ENCODE measurements around the gene RBBP4. TPM values are rescaled to one million over a fixed set of nuclear protein-coding genes. Genes with fewer than 3 reads are reported as not detected.
A peak's percentile ranks its signal among the peaks of the same experiment; 100 is the strongest.

RBBP4 gene
- polyA plus RNA-seq (2013): 167 TPM

DNA sequence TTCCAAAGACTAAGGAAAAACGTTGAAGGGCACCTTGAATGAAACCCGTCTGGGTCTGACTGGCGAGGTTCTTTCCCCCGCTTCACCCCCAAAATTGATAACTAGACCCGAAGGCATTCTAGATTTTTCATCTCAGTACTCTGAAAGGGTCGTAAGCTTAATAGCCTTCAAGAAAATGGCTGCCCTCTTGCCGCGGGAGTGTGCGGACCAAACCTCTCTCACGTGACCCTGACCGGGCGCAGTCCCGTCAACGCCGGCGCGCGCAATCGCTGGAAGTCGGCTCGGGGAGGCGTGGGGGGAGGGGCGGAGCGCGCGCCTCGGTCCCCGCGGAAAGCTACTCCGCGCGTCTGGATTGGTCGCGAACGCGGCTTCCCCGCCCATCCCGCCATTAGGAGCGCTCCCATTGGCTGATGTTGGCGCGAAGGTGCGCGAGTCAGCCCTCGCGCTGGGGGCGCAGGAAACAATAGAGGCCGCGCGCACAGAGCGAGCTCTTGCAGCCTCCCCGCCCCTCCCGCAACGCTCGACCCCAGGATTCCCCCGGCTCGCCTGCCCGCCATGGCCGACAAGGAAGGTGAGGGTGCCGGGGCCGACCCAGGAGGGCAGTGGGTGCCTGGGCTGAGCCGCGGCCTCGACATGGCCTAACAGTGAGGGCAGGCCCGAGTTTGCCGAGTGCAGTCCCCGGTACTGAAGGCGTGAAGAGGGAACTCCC, at the start of gene RBBP4:
TSS of gene RBBP4 (plus strand) at position 457 of the 709 bp plus-strand sequence. CDS start at position 556, 99 bp downstream.
- ChIA-PET POLR2A (interaction anchor here (0.7 kb wide), 1 partner anchor 208 kb away, joined by 4 read pairs; no protein-coding TSS in a partner anchor), CTCF (interaction anchor here (0.6 to 1.4 kb wide), 2 partner anchors 130 to 380 kb away, joined by 3 to 4 read pairs; no protein-coding TSS in a partner anchor)
- WGBS (ENCODE audit: insufficient coverage): under 1% methylated on average over 60 of the region's 67 CpGs
- H3K27me3 ChIP-seq (replicated peaks in 2 of 5; ENCODE audit: control insufficient read depth in 4 of 5, insufficient read depth in 5 of 5, low read length in 4 of 5): no peaks in the 10 kb centered on the region
- H3K36me3 ChIP-seq (ENCODE audit: control insufficient read depth in 4 of 4, insufficient read depth in 4 of 4, low read length in 3 of 4): peaks cover under 1 to 36% (median 17%) of the 10 kb centered on the region in 4 experiments
- no peaks in the 10 kb centered on the region for H3K9me3 ChIP-seq (ENCODE audit: control extremely low read depth in 1 of 5, control insufficient read depth in 4 of 5, insufficient read depth in 2 of 5, low read depth in 1 of 5, low read length in 4 of 5)
- peak within 1 kb of the TSS; percentile 35 to 95 (median 79) for H3K4me3 ChIP-seq (ENCODE audit: control insufficient read depth in 1 of 7, extremely low read depth in 1 of 7, insufficient read depth in 4 of 7, low read depth in 2 of 7, low read length in 6 of 7)
- H3K4me1 ChIP-seq (ENCODE audit: control extremely low read depth in 1 of 4, control insufficient read depth in 4 of 4, insufficient read depth in 4 of 4, low read length in 3 of 4): peaks cover 10 to 41% (median 32%) of the 10 kb centered on the region in 4 experiments
- peak within 1 kb of the TSS; percentile 96 to 98 for H3K27ac ChIP-seq (ENCODE audit: insufficient read depth in 1 of 2, low read depth in 1 of 2, low read length in 2 of 2, poor library complexity in 1 of 2, severe bottlenecking in 2 of 2)
- DNase-seq: peak; percentile 97 to 98 (median 98)

GRCh38 chr1:32605711-32606424, 45.1 kb upstream of the RBBP4 start:
- Histone ChIP-seq H3K4me1 (ENCODE audit: control extremely low read depth in 1 of 4, control insufficient read depth in 4 of 4, insufficient read depth in 4 of 4, low read length in 3 of 4) (peaks cover 0 to 2% (median 0%) of the 10 kb centered on the region in 4 experiments), H3K9me3 (ENCODE audit: control extremely low read depth in 1 of 5, control insufficient read depth in 4 of 5, insufficient read depth in 2 of 5, low read depth in 1 of 5, low read length in 4 of 5) (no peaks in the 10 kb centered on the region), H3K27me3 (replicated peaks in 2 of 5; ENCODE audit: control insufficient read depth in 4 of 5, insufficient read depth in 5 of 5, low read length in 4 of 5) (no peaks in the 10 kb centered on the region), H3K36me3 (ENCODE audit: control insufficient read depth in 4 of 4, insufficient read depth in 4 of 4, low read length in 3 of 4) (peaks cover 3 to 24% (median 7%) of the 10 kb centered on the region in 4 experiments), H3K27ac (ENCODE audit: insufficient read depth in 1 of 2, low read depth in 1 of 2, low read length in 2 of 2, poor library complexity in 1 of 2, severe bottlenecking in 2 of 2) (no peak overlapping the region), H3K4me3 (ENCODE audit: control insufficient read depth in 1 of 7, extremely low read depth in 1 of 7, insufficient read depth in 4 of 7, low read depth in 2 of 7, low read length in 6 of 7) (no peak overlapping the region)
- DNase-seq: no peak
- CTCF ChIA-PET: no interaction called here
- 96% methylated on average over 17 of the region's 17 CpGs for WGBS (ENCODE audit: insufficient coverage)
- POLR2A ChIA-PET: no interaction called here

DNA sequence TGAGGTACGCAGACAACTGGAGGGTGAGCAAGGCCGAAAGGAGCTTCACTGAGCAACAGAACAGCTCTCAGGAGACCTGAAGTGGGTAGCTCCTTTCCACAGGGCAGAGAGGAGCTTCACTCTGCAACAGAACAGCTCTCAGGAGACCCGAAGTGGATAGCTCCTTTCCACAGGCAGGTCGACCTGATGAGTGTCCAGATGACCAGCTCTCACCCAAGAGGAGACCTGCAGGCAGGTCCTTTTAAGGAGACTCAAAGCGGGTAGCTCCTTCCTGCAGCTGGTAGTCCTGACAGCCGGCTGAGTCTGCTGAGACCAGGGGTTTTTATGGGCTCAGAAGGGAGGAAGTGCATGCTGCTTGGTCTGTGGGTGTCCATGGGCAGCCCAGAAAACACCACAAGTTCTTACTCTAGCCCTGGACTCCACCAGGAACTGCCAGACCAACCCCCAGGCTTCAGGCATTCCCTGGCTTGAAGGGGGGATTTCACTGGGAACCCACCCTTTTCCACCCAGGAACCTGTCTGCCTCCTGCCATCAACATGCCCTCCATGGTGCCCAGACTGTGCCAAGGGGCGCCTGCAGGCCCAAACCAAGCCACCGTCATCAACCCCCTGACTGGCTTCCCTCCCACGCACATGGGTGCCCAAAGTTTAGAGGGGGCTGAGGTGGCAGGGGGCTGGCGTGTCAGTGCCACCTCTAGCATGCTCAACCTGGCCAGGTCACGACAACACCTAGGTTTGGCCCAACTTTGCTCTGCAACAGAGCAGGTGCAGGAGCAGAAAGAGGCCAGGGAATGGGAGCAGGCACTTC, 44.2 kb upstream of the RBBP4 start:
- ChIA-PET POLR2A (no interaction called here), CTCF (interaction anchor here (0.8 to 1.5 kb wide), 4 partner anchors 11 to 87 kb away, joined by 3 to 4 read pairs (median 3); no protein-coding TSS in a partner anchor)
- DNase-seq: no peak
- H3K27me3 ChIP-seq (replicated peaks in 2 of 5; ENCODE audit: control insufficient read depth in 4 of 5, insufficient read depth in 5 of 5, low read length in 4 of 5): no peaks in the 10 kb centered on the region
- H3K4me3 ChIP-seq (ENCODE audit: control insufficient read depth in 1 of 7, extremely low read depth in 1 of 7, insufficient read depth in 4 of 7, low read depth in 2 of 7, low read length in 6 of 7): no peak overlapping the region
- no peak overlapping the region for H3K27ac ChIP-seq (ENCODE audit: insufficient read depth in 1 of 2, low read depth in 1 of 2, low read length in 2 of 2, poor library complexity in 1 of 2, severe bottlenecking in 2 of 2)
- H3K36me3 ChIP-seq (ENCODE audit: control insufficient read depth in 4 of 4, insufficient read depth in 4 of 4, low read length in 3 of 4): peaks cover 3 to 18% (median 5%) of the 10 kb centered on the region in 4 experiments
- no peaks in the 10 kb centered on the region for H3K9me3 ChIP-seq (ENCODE audit: control extremely low read depth in 1 of 5, control insufficient read depth in 4 of 5, insufficient read depth in 2 of 5, low read depth in 1 of 5, low read length in 4 of 5)
- peaks cover 0 to 2% (median 0%) of the 10 kb centered on the region in 4 experiments for H3K4me1 ChIP-seq (ENCODE audit: control extremely low read depth in 1 of 4, control insufficient read depth in 4 of 4, insufficient read depth in 4 of 4, low read length in 3 of 4)
- WGBS (ENCODE audit: insufficient coverage): 96% methylated on average over 10 of the region's 11 CpGs

DNA sequence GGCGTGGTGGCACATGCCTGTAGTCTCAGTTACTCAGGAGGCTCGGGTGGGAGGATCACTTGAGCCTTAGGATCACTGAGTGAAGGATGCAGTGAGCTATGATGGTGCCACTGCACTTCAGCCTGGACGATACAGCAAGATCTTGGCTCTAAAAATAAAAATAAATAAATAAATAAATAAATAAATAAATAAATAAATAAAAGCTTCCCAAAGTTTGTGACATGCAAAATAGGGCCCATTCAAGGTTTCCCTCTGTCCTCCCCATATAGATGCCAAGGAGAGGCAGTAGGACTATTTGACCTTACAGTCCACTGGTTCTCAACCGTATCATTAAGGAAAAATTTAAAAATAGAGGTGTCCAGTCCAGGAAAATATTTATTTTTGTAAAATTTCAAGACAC, 41.8 kb upstream of the RBBP4 start:
- Histone ChIP-seq H3K27ac (ENCODE audit: insufficient read depth in 1 of 2, low read depth in 1 of 2, low read length in 2 of 2, poor library complexity in 1 of 2, severe bottlenecking in 2 of 2) (no peak overlapping the region), H3K9me3 (ENCODE audit: control extremely low read depth in 1 of 5, control insufficient read depth in 4 of 5, insufficient read depth in 2 of 5, low read depth in 1 of 5, low read length in 4 of 5) (no peaks in the 10 kb centered on the region), H3K27me3 (replicated peaks in 2 of 5; ENCODE audit: control insufficient read depth in 4 of 5, insufficient read depth in 5 of 5, low read length in 4 of 5) (no peaks in the 10 kb centered on the region), H3K36me3 (ENCODE audit: control insufficient read depth in 4 of 4, insufficient read depth in 4 of 4, low read length in 3 of 4) (peaks cover 0 to 15% (median 2%) of the 10 kb centered on the region in 4 experiments), H3K4me3 (ENCODE audit: control insufficient read depth in 1 of 7, extremely low read depth in 1 of 7, insufficient read depth in 4 of 7, low read depth in 2 of 7, low read length in 6 of 7) (no peak overlapping the region), H3K4me1 (ENCODE audit: control extremely low read depth in 1 of 4, control insufficient read depth in 4 of 4, insufficient read depth in 4 of 4, low read length in 3 of 4) (peaks cover 0 to 10% (median 8%) of the 10 kb centered on the region in 4 experiments)
- no peak for DNase-seq
- CTCF ChIA-PET: interaction anchor here (1.4 to 1.7 kb wide), 3 partner anchors 12 to 91 kb away, joined by 4 read pairs; no protein-coding TSS in a partner anchor
- WGBS (ENCODE audit: insufficient coverage): 95% methylated on average over 2 of the region's 4 CpGs
- POLR2A ChIA-PET: no interaction called here

GRCh38 chr1:32611859-32612188, 39.2 kb upstream of the RBBP4 start:
- ChIA-PET POLR2A (no interaction called here), CTCF (interaction anchor here (0.9 to 2.0 kb wide), 4 partner anchors 8 to 212 kb away, joined by 3 to 6 read pairs (median 4); no protein-coding TSS in a partner anchor)
- no peak overlapping the region for H3K27ac ChIP-seq (ENCODE audit: insufficient read depth in 1 of 2, low read depth in 1 of 2, low read length in 2 of 2, poor library complexity in 1 of 2, severe bottlenecking in 2 of 2)

DNA sequence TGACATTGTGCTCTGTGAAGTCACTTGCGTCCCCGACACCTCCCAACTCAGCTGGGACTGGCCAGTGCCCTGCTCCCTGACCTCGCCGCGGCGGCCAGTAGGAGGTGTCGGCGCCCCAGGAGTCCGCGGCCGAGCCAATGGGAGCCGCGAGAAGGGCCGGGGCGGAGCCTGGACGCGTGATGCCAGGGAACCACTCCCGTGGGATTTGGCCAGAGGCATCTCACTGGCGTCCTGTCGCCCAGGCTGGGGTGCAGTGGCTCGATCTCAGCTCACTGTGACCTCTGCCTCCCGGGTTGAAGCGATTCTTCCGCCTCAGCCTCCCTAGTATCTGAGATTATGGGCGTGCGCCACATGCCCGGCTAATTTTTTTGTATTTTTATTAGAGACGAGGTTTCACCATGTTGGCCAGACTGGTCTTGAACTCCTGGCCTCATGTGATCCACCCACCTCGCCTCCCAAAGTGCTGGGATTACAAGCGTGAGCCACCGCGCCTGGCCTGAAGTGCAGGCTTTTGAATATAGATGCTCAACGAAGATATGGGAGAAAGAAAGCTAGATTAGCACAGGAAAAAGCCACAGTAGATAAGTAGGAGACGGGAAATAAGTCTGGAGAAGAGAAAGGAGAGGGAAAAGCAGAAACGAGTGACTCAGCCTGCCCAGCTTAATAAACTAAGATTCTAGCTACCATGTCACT, 38.7 kb upstream of the RBBP4 start:
- Histone ChIP-seq H3K27me3 (replicated peaks in 2 of 5; ENCODE audit: control insufficient read depth in 4 of 5, insufficient read depth in 5 of 5, low read length in 4 of 5) (no peaks in the 10 kb centered on the region), H3K4me1 (ENCODE audit: control extremely low read depth in 1 of 4, control insufficient read depth in 4 of 4, insufficient read depth in 4 of 4, low read length in 3 of 4) (peaks cover 0 to 9% (median 7%) of the 10 kb centered on the region in 4 experiments), H3K4me3 (ENCODE audit: control insufficient read depth in 1 of 7, extremely low read depth in 1 of 7, insufficient read depth in 4 of 7, low read depth in 2 of 7, low read length in 6 of 7) (peak overlapping the region; percentile 40 to 86 (median 62)), H3K9me3 (ENCODE audit: control extremely low read depth in 1 of 5, control insufficient read depth in 4 of 5, insufficient read depth in 2 of 5, low read depth in 1 of 5, low read length in 4 of 5) (no peaks in the 10 kb centered on the region), H3K27ac (ENCODE audit: insufficient read depth in 1 of 2, low read depth in 1 of 2, low read length in 2 of 2, poor library complexity in 1 of 2, severe bottlenecking in 2 of 2) (no peak overlapping the region), H3K36me3 (ENCODE audit: control insufficient read depth in 4 of 4, insufficient read depth in 4 of 4, low read length in 3 of 4) (no peaks in the 10 kb centered on the region)
- 1% methylated on average over 30 of the region's 35 CpGs for WGBS (ENCODE audit: insufficient coverage)
- POLR2A ChIA-PET: no interaction called here
- CTCF ChIA-PET: interaction anchor here (0.6 to 2.0 kb wide), 5 partner anchors 8 to 213 kb away, joined by 3 to 6 read pairs (median 3); no protein-coding TSS in a partner anchor
- DNase-seq: peak in 2 of 3 donors; percentile 51 to 55

More at GRCh38 chr1:32611859-32612188, 39.2 kb upstream of the RBBP4 start:
- Histone ChIP-seq H3K4me3 (ENCODE audit: control insufficient read depth in 1 of 7, extremely low read depth in 1 of 7, insufficient read depth in 4 of 7, low read depth in 2 of 7, low read length in 6 of 7) (peak overlapping the region; percentile 40 to 86 (median 62)), H3K9me3 (ENCODE audit: control extremely low read depth in 1 of 5, control insufficient read depth in 4 of 5, insufficient read depth in 2 of 5, low read depth in 1 of 5, low read length in 4 of 5) (no peaks in the 10 kb centered on the region), H3K36me3 (ENCODE audit: control insufficient read depth in 4 of 4, insufficient read depth in 4 of 4, low read length in 3 of 4) (peaks cover 0 to 2% (median 0%) of the 10 kb centered on the region in 4 experiments), H3K27me3 (replicated peaks in 2 of 5; ENCODE audit: control insufficient read depth in 4 of 5, insufficient read depth in 5 of 5, low read length in 4 of 5) (no peaks in the 10 kb centered on the region), H3K4me1 (ENCODE audit: control extremely low read depth in 1 of 4, control insufficient read depth in 4 of 4, insufficient read depth in 4 of 4, low read length in 3 of 4) (peaks cover 0 to 9% (median 7%) of the 10 kb centered on the region in 4 experiments)
- WGBS (ENCODE audit: insufficient coverage): 3% methylated on average over 10 of the region's 12 CpGs
- peak in 1 of 3 donors; percentile 58 for DNase-seq

All from common myeloid progenitor, CD34-positive (primary cell).